Femur (tissue), 1 donor: Measurements from ENCODE around the gene AKR7A3.
"Not testable (repeated sequence)": the region's sequence is repeated elsewhere in the genome, so short reads cannot be mapped to it uniquely, and the experiment has no call there.

Experiments used
- DNase-seq: peaks from one replicate; pipeline ENCODE4 v3.0.0-alpha.2; 2017

Gene AKR7A3

GRCh38 chr1:19287436-19288185 lies 959 bp downstream of the AKR7A3 start:
- DNase-seq: no peak

GRCh38 chr1:19285807-19286206 lies 2.8 kb downstream of the AKR7A3 start:
- not testable (repeated sequence) for DNase-seq

- not testable (repeated sequence) for DNase-seq
These were observed 3.2 kb downstream of the AKR7A3 start for GRCh38 chr1:19285366-19285765.

- DNase-seq: no peak
These were observed 3.7 kb downstream of the AKR7A3 start for GRCh38 chr1:19284881-19285280.

GRCh38 chr1:19283891-19284290 lies 4.7 kb downstream of the AKR7A3 start:
- no peak for DNase-seq

- no peak for DNase-seq
These were observed 13.9 kb downstream of the AKR7A3 start for GRCh38 chr1:19274636-19275035.

- not testable (repeated sequence) for DNase-seq
These were observed 14.6 kb downstream of the AKR7A3 start for GRCh38 chr1:19273844-19274531.

GRCh38 chr1:19273106-19273843 lies 15.3 kb downstream of the AKR7A3 start:
- no peak for DNase-seq

GRCh38 chr1:19272064-19272463 lies 16.5 kb downstream of the AKR7A3 start:
- no peak for DNase-seq

GRCh38 chr1:19270343-19270730 lies 18.2 kb downstream of the AKR7A3 start:
- not testable (repeated sequence) for DNase-seq

GRCh38 chr1:19269427-19270342 lies 18.9 kb downstream of the AKR7A3 start:
- DNase-seq: not testable (repeated sequence)

GRCh38 chr1:19268445-19268844 lies 20.1 kb downstream of the AKR7A3 start:
- DNase-seq: no peak

- DNase-seq: no peak
These were observed 25.8 kb downstream of the AKR7A3 start for GRCh38 chr1:19262744-19263143.

GRCh38 chr1:19262047-19262446 lies 26.5 kb downstream of the AKR7A3 start:
- DNase-seq: no peak

GRCh38 chr1:19260211-19261138 lies 28.1 kb downstream of the AKR7A3 start:
- peak; percentile 56 for DNase-seq

- no peak for DNase-seq
These were observed 30.2 kb downstream of the AKR7A3 start for GRCh38 chr1:19258353-19258752.

- no peak for DNase-seq
These were observed 31.2 kb downstream of the AKR7A3 start for GRCh38 chr1:19257178-19257914.

- not testable (repeated sequence) for DNase-seq
These were observed 32.3 kb downstream of the AKR7A3 start for GRCh38 chr1:19256301-19256700.

GRCh38 chr1:19255288-19255687 lies 33.3 kb downstream of the AKR7A3 start:
- DNase-seq: no peak

GRCh38 chr1:19254416-19254815 lies 34.2 kb downstream of the AKR7A3 start:
- no peak for DNase-seq
